ENCODE measurements around the gene OTOP3.
"Not testable (repeated sequence)": the region's sequence is repeated elsewhere in the genome, so short reads cannot be mapped to it uniquely, and the experiment has no call there.

The OTOP3 gene

DNA sequence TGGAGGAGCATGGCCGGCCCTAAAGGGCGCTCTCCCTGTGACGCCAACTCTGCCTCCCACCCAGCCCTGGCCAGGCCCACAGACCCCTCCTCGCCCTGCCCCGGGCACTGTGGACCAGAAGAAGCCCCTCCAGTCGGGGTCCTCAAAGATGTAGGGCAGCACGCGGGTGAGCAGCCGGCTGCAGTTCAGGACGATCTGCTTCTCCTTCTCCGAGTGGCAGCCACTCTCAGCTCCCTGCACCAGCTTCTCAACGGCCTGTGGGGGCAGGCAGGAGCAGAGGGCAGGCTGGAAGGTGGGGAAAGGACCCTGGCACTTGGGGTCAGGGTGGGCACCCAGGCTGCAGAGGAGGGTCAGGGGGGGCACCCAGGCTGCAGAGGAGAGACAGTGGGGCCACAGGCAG is 28.0 kb downstream of the OTOP3 start:
- DNase-seq = no peak

DNA sequence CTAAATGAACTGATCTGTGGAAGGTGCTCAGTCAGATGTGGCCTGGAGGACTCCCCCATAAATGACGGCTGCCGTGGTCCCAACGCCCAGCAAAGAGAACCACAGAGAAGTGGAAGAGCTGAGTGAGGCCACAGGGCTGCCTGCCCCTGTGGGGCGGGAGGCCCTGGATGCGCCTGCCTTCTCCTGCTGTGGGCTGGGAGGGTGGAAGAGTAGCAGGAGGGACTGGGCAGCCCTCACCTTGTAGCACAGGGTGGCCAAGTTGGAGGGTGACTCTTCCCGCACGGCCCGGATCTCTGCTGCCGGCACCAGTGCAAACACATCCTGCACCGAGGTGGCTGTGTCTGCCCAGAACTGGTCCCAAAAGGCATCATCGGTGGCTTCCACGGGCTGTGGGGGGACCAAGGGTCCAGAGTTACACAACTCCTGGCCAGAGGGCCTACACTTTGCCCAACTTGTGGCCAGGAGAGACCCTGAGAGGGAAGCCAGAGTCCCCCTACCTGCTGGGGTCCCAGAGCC is 28.6 kb downstream of the OTOP3 start:
- DNase-seq = no peak

DNA sequence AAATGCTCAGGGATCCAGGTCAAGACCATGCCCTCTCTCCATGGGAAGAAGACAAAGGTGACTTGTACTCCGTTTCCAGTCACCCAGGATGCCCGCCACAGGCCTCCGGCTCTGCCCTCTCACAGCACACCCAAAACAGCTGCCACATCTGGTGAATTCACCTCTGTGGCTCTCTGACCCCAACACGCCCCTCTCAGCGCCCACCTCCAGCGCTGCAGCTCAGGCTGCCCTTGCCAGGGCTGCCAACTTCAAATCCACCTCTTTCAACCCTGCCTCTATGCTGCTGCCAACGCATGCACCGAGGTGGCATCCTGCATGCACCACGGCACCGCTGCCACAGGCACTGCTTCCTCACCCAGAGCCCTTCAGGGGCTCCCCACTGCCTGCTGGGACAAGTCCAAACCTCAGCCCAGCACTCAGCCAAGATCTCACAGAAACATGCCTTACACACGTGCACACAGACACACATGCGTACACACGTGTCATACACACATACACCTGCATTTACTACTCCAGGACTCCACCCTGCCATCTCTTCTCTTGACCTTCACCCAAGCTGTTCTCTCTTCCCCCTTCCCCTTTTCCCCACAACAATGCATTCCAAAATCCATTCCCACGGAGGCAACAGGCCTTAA is 29.4 kb downstream of the OTOP3 start:
- no peak for DNase-seq

DNA sequence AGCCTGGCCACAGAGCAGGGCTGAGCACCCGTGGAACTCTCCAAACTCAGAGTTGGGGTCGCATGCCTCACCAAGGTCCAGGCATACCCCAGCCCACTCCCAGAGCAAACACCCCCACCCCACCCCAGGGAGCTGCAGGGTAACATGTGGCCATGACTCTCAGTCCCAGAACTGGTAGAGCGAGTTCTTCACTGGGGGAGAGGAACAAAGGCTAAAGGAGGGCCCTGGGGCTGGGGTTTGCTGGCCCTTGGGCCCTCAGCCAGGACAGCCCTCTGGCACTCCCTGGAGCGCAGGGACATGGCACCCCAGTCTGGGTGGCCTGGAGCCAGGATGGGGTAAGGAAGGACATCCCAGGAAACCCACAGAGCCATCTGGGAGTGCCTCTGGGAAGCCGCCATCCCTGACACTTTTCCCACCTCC is 32.7 kb downstream of the OTOP3 start:
- DNase-seq = no peak

DNA sequence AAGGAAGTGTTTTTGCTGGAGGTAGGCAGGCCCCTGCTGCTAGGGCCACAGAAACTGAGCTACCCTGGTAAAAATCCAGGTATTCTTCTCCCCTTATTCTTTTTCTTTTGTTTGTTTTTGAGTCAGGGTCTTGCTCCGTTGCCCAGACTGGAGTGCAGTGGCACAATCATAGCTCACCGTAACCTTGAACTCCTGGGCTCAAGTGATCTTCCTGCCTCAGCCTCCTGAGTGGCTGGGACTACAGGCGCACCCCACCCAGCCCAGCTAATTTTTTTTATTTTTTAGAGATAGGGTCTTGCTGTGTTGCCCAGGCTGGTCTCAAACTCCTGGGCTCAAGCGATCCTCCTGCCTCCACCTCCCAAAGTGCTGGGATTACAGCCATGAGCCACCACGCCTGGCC is 33.8 kb downstream of the OTOP3 start:
- not testable (repeated sequence) for DNase-seq

DNA sequence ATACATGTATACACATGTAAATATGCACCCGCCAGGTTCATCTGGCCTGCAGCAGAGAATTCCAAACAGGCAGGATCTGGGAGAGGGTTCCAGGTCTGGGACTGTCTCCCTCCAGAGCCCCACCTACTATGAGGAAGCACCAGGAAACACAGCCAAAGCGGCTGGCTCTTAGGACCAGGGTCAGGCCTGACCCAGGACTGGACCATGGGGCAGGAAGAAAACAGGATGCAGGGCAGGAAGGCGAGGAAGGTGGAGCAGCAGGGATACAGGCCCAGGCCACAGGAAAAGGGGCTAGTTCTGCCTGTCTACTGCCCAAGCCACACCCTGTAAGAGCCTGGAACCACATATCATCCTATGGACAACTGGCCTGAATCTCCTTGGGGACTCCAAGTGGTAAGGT is 34.7 kb downstream of the OTOP3 start:
- DNase-seq = no peak

DNA sequence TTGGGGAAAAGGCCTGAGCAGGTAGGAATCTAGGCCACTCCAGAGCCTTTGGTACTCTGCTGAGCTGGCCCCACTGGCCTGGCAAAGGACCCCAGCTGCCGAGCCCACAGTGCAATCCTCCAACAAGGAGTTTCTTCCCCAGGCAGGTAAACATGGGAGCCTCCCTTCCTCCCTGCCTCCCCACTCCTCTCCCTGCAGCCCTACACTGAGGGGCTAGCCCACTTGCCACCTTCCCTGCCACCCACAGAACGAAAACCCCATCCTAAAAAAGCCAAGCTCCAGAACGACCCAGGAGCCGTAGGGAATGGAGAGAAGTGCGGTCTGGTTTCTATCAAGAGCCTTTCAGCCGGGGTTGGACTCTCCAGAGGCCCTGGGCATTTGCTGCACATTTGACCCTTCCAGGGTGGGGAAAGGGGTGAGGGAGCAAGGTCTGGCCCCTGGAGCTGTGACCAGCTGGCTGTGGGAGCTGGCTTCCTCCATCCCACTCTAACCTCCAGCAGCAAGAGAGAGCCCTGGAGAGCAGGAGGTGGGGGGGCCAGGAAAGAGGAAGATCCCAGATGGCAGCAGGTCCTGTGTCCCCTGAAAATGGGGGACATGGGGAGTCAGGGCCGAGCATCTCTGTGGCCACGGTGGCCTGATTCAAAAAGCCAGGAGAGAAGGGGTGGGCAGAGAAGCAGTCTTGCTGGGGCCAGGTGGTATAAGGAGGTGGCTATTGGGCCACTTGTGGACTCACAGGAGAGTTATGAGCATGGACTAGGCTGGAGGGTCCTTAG is 35.6 kb downstream of the OTOP3 start:
- DNase-seq = no peak

DNA sequence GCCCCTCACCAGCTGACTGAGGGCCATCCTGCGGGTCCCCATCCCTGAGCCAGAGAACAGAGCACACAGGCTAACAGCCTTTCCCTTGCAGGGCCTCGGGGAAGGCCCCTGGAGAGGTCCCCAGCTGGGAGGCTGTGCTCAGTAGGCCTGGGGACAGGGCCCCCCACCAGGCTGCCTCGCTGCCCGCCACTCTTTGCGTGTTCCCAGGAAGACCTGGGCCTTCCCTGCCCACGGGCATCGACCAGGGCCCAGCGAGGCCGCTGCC is 36.1 kb downstream of the OTOP3 start:
- no peak for DNase-seq

DNA sequence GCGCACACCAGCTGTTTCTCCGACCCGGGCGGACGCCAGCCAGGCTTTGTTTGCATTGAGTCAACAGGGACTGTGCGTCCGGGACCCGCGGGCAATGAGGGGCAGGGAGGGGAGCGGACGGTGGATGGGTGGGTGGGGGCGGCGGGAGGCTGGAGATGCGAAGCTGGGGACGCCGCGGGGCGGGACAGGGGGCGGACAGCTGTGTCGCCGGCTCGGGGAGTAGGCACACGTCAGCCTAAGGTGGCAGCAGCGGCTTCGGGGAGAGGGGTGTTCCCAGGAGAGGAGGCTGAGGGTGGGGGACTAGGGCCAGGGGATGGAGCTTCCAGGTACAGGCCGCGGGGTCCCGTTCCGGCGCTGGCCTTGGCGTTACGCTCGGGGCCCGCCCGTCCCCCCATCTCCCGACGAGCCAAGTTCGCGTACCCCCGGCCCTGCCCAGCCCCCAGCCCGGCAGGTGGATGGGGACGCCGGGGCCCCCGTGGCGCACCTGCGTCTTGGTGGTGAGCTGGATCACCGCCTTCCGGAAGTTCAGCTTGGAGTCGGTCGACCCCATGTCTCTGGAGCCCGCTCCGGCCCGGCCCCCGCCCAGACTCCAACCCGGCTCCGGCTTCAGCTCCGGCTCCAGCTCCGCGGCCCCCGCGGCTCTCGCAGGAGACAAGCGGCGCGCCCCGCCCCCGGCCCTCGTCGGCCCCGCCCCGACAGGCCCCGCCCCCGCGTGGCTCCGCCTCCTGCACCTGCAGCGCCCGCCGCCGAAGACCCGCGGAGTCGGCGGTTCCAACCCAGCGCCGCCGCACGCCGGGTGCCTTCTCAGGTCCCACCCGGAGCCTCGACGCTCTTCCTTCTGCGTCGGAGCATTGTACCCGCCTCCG is 36.6 kb downstream of the OTOP3 start, which contains the start of gene HID1:
Gene HID1, minus strand, starts transcription at position 653 of the 866 bp plus-strand sequence. Its CDS starts 103 bp downstream, at position 550.
- no peak for DNase-seq

DNA sequence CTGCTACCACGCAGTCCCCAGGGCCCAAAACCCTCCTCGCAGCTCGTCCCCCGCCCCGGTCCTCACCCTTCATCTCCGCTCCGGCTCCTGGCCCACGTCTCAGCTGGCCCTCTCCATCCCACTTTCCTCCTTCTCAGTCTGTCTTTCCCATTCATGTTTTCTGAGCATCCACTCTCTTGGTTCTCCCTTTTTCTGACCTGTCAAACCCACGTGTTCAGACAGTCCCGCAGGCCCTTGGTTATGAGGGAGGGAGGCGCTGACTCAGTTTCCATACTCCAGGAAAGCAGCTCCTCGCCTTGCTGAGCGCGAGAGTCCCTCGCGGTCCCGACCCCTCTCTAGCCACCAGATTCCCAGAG is 37.3 kb downstream of the OTOP3 start:
- no peak for DNase-seq

DNA sequence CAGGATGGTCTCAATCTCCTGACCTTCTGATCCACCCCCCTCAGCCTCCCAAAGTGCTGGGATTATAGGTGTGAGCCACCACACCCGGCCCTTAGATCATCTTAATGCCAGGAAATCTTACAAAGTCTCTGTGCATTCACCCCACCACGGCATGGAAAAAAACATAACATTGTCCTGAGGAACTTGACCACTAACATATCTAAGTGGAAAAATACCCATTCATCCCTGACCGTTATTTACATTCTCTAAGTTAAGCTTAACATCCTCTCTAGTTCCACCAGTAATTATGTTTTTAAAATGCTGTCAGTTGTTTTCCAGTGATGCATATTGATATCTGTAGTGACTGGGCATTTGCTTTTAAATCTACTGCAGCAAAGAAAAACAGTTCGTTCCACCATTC is 40.2 kb downstream of the OTOP3 start:
- no peak for DNase-seq

DNA sequence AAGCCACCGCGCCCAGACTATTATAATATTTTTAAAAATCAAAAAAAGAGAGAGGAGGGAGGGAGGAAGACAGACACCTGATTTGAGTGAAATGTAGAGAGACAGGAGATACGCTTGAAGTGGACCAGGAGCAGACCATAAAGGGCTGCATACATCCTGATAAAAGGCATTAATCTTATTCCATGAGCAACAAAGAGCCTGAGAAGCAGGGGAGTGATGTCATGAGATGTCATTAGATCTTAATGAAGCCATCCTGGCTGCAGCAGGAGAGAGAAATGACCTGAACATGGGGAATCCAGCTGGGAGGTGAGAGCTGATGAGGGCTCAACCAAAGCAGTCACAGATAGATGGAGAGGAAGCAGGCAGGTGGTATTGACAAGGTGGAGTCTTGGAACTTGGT is 42.1 kb downstream of the OTOP3 start:
- no peak for DNase-seq

DNA sequence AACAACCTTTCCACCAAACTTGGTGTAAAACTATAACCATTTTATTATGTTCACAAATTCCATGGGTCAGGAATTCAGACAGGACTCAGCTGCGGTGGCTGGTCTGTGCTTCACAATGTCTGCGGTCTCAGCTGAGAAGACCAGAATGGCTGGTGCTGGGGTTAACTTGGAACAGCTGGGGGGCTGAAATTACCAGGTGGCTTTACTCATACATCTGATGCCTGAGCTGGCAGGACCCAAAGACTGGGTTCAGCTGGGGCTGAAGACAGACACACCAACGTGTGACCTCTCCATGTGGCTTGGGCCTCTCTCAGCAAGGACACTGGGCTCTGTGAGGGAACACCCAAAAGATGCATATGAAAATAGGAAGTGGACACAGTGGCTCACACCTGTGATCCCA is 42.5 kb downstream of the OTOP3 start:
- no peak for DNase-seq

DNA sequence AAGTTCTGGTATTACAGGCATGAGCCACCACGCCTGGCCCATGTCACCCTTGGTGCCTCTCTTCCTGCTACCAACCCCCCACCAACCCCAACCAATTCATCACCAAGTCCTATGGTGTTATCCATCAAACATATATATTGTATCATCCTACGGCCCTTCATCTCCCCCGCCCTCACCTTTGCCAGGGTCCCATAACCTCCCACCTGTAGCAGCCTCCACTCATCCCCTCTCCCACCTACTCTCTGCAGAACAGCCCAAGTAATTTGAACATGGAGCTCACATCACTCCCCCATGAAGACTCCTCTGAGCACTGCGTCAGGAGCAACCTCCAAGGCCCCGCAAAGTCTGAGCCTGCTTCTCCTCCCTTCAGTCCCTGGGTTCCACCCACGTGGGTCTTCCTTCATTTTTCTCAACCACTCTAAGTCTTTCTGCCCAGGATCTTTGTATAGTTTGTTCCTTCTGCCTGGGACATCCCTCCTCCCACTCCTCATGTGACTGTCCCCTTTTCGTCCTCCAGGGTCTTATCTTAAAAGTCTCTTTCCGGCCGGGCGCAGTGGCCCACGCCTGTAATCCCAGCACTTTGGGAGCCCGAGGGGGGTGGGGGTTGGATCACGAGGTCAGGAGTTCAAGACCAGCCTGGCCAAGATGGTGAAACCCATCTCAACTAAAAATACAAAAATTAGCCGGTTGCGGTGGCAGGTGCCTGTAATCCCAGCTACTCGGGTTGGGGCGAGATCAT is 43.9 kb downstream of the OTOP3 start:
- no peak for DNase-seq

DNA sequence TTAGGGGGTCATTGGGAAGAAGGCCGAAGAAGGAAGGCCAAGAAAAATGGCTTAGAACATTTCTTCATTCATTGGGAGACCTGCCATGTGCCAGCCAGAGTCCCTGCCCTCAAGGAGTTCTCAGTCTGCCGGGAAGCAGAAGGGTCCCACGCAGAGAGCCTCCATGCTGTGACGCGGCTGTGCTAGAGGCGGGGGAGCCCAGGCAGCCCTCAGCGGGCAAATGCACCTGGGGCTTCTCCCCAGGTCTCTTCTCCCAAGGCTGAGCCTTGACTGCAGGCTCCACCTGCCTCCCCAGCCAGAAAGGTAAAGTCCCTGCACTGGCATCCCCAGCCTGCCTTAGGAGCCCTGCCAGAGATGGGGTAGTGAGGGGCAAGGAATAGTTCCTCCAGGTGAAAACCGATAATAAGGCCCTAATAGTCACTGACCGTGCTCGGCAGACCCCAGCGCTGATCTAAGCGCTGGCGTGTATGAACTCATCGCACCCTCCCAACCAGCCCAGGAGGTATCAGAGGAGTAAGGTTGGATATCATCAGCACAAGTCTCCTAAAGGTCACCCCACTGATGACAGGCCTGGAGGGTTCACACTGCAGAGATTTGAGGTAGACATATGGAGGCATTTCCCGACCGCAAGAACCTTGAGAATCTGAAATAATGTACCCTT is 45.8 kb downstream of the OTOP3 start:
- no peak for DNase-seq

DNA sequence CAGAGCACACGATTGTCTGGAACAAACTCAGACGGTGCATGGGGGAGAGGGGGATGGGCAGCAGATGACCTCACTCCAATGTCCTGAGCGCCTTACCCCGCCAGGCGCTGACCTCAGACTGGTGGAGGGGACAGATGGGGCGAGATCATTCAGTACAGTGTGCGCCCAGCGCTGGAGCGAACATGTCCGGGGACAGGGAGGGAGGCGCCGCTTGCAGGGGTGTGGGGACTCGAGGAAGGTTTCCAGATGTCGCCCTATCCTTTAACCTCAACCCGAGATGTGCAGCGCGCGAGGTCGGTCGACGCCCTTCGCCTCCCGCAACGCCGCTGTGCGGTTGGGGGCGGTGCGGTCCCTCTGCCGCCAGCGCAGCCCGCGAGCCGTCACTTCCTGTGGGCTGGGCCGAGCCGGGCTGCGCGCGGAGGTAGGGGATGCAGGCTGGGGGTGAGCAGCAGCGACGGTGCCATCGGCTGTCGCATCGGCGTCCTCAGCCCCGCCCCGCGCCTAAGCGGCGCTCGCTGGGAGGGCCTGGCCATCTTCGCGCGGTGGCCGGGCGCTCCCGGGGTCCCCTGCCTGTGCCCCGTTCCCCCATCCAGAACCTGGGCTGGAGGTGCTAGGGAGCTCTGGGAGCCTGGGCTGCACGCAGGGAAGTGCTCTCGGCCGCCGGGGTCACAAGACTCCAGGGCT is 46.4 kb downstream of the OTOP3 start:
- DNase-seq = peak; percentile 27

DNA sequence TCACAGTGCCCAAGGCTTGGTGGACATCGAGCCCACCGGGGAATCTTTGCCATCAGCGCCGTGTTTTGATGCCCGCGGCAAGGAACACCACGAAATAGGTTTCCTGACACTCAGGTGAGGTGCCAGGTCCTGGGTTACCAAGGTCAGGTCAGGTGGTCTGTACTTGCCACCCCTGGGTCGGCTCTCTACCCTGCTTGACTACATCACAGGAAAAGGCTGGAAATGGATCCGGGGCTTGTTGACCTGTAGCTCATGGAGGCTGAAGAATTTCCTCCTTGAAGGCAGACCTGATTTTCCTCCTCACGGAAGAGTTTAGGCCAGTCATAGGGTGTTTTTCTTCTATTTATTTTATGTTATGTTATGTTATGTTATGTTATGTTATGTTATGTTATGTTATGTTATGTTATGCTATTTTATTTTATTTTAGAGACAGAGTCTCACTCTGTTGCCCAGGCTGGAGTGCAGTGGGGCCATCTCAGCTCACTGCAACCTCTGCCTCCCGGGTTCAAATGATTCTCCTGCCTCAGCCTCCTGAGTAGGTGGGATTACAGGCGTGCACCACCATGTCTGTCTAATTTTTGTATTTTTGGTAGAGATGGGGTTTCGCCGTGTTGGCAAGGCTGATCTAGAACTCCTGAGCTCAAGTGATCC is 47.1 kb downstream of the OTOP3 start:
- DNase-seq = not testable (repeated sequence)

DNA sequence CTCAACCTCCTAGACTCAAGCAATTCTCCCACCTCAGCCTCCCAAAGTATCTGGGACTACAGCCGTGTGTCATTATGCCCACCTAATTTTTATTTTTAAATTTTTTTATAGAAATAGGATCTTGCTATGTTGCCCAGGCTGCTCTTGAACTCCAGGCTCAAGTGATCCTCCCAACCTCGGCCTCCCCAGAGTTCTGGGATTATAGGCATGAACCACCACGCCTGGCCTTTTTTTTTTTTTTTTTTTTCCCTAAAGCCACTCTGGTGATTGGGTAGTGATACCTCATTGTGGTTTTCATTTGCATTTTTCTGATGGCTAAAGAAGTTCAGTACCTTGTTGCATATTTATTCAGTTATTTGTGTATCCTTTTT is 50.5 kb downstream of the OTOP3 start:
- DNase-seq = no peak

DNA sequence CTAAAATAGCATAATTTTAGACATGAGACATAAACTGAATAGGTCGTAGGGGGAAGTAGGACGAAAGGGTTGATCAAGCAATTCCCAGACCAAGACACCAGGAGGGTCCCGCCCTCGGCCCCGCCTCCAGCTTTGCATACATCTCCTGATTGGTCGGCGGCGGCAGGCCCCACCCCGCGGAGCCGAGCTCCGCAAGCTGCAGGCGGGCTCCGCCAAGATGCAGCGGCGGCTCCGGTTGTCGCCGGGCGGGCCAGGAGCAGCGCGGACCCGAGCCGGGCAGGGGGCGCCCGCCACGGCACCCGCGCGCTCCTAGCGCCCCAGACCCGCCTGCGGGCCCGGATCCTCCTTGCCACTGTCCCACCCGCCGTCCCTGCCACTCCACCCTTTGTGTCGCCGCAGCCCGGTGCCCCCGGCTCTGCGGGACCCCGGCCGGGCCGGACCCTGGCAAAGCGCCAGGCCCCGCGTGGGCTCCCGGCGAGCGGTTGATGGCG is 51.8 kb downstream of the OTOP3 start, which contains the start of gene CDR2L:
Gene CDR2L, plus strand, starts transcription at position 215 of the 491 bp plus-strand sequence. CDS start 412 bp downstream, outside the sequence.
- peak; percentile 70 for DNase-seq

DNA sequence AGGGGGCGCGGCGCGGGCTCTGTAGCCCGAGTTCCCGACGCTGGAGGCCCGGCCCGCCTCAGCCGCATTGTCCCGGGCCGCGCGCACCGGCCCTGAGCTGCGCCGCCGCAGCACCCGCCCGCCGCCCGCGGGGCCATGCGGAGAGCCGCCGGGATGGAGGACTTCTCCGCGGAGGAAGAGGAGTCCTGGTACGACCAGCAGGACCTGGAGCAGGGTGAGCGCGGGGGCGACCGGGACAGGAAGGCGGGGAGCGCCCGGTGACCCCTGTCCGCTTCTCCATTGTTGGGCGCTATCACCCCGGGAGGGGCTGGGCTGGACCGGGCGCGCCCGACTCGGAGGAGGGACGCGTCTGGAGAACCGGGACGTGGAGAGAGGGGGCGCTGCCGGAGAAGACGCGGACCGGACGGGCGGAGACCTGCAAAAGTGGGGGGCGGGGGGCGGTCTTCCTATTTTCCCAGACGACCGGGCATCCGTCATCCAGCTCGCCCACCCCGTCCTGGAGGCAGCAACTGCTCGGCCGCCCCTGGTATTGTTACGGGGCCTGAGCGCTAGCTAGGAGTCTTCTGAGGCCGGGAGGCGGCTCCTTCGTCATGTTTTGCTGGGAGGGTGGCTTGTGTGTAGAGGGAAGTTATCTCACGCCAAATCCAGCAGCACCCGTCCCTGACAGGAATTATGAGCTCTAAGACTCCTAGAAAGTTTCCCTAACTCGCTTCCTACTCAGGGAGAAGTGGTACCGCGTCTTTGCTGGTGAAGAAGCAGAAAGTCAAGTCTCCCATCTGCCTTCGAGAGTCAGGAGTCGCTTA is 52.4 kb downstream of the OTOP3 start:
- peak; percentile 32 for DNase-seq

Measured in GOT3 (cell line).